GM23338 (cell line): ENCODE results near the gene KRT78.

Source experiments
- CREB1 ChIP-seq: fragments of 250-450 bp; sonication (Bioruptor Pico); IDR thresholded peaks from 2 replicates; pipeline ENCODE4 v1.5.0; 2020; ENCODE audit warnings: low read depth, mild to moderate bottlenecking, moderate library complexity
- EZH2 ChIP-seq: fragments of 200-600 bp; sonication (generic); IDR thresholded peaks from one replicate; pipeline ENCODE4 v1.8.0; 2017; ENCODE audit warnings: antibody characterized with exemption, mild to moderate bottlenecking, low read depth; ENCODE audit not compliant: unreplicated experiment
- EZH2phosphoT487 ChIP-seq: fragments of 200-600 bp; sonication (generic); IDR thresholded peaks from one replicate; pipeline ENCODE4 v1.8.1; 2018; ENCODE audit warnings: antibody characterized with exemption; ENCODE audit not compliant: unreplicated experiment
- POLR2AphosphoS5 ChIP-seq: IDR thresholded peaks from 2 replicates; pipeline ENCODE4 v1.6.1; 2016; ENCODE audit warnings: antibody characterized with exemption, low read depth
- REST ChIP-seq: IDR thresholded peaks from one replicate; pipeline ENCODE4 v1.6.1; 2018; ENCODE audit warnings: antibody characterized with exemption; ENCODE audit not compliant: unreplicated experiment
- STAT1 ChIP-seq: IDR thresholded peaks from one replicate; pipeline ENCODE4 v1.6.1; 2016; ENCODE audit warnings: antibody characterized with exemption; ENCODE audit not compliant: unreplicated experiment
- ZNF114 ChIP-seq: fragments of 250-450 bp; sonication (Bioruptor Pico); IDR thresholded peaks from 2 replicates; pipeline ENCODE4 v1.5.0; 2020; ENCODE audit warnings: mild to moderate bottlenecking, moderate library complexity
- TF ChIP-seq, protein P1 (sequence below), 2 experiments: fragments of 200-600 bp in 1 of 2; sonication (generic) in 1 of 2; conservative IDR thresholded peaks; 2 replicates each; pipeline versions ENCODE4 v1.5.1 to v1.6.1; 2016 to 2017; ENCODE audit warnings: antibody characterized with exemption in 2 of 2, low read depth in 2 of 2, mild to moderate bottlenecking in 2 of 2, moderate library complexity in 1 of 2
- TF ChIP-seq, protein P2 (sequence below): IDR thresholded peaks from 2 replicates; pipeline ENCODE4 v1.6.1; 2016; ENCODE audit warnings: antibody characterized with exemption
- TF ChIP-seq, protein P3 (sequence below): fragments of 250-450 bp; sonication (Bioruptor Pico); IDR thresholded peaks from 2 replicates; pipeline ENCODE4 v1.5.0; 2020; ENCODE audit warnings: mild to moderate bottlenecking, moderate library complexity

- TF ChIP-seq, protein P1, sequence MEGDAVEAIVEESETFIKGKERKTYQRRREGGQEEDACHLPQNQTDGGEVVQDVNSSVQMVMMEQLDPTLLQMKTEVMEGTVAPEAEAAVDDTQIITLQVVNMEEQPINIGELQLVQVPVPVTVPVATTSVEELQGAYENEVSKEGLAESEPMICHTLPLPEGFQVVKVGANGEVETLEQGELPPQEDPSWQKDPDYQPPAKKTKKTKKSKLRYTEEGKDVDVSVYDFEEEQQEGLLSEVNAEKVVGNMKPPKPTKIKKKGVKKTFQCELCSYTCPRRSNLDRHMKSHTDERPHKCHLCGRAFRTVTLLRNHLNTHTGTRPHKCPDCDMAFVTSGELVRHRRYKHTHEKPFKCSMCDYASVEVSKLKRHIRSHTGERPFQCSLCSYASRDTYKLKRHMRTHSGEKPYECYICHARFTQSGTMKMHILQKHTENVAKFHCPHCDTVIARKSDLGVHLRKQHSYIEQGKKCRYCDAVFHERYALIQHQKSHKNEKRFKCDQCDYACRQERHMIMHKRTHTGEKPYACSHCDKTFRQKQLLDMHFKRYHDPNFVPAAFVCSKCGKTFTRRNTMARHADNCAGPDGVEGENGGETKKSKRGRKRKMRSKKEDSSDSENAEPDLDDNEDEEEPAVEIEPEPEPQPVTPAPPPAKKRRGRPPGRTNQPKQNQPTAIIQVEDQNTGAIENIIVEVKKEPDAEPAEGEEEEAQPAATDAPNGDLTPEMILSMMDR (conservative IDR thresholded peaks at IDR 0.05; ENCODE audit: low read depth in 2 of 2): no peak
- TF ChIP-seq EZH2phosphoT487: no peak
- TF ChIP-seq POLR2AphosphoS5: no peak
- no peak for TF ChIP-seq EZH2
- TF ChIP-seq, protein P2, sequence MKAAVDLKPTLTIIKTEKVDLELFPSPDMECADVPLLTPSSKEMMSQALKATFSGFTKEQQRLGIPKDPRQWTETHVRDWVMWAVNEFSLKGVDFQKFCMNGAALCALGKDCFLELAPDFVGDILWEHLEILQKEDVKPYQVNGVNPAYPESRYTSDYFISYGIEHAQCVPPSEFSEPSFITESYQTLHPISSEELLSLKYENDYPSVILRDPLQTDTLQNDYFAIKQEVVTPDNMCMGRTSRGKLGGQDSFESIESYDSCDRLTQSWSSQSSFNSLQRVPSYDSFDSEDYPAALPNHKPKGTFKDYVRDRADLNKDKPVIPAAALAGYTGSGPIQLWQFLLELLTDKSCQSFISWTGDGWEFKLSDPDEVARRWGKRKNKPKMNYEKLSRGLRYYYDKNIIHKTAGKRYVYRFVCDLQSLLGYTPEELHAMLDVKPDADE: no peak
- no peak for TF ChIP-seq ZNF114
- TF ChIP-seq REST: no peak
- no peak for TF ChIP-seq STAT1
- TF ChIP-seq CREB1: no peak
- TF ChIP-seq, protein P3, sequence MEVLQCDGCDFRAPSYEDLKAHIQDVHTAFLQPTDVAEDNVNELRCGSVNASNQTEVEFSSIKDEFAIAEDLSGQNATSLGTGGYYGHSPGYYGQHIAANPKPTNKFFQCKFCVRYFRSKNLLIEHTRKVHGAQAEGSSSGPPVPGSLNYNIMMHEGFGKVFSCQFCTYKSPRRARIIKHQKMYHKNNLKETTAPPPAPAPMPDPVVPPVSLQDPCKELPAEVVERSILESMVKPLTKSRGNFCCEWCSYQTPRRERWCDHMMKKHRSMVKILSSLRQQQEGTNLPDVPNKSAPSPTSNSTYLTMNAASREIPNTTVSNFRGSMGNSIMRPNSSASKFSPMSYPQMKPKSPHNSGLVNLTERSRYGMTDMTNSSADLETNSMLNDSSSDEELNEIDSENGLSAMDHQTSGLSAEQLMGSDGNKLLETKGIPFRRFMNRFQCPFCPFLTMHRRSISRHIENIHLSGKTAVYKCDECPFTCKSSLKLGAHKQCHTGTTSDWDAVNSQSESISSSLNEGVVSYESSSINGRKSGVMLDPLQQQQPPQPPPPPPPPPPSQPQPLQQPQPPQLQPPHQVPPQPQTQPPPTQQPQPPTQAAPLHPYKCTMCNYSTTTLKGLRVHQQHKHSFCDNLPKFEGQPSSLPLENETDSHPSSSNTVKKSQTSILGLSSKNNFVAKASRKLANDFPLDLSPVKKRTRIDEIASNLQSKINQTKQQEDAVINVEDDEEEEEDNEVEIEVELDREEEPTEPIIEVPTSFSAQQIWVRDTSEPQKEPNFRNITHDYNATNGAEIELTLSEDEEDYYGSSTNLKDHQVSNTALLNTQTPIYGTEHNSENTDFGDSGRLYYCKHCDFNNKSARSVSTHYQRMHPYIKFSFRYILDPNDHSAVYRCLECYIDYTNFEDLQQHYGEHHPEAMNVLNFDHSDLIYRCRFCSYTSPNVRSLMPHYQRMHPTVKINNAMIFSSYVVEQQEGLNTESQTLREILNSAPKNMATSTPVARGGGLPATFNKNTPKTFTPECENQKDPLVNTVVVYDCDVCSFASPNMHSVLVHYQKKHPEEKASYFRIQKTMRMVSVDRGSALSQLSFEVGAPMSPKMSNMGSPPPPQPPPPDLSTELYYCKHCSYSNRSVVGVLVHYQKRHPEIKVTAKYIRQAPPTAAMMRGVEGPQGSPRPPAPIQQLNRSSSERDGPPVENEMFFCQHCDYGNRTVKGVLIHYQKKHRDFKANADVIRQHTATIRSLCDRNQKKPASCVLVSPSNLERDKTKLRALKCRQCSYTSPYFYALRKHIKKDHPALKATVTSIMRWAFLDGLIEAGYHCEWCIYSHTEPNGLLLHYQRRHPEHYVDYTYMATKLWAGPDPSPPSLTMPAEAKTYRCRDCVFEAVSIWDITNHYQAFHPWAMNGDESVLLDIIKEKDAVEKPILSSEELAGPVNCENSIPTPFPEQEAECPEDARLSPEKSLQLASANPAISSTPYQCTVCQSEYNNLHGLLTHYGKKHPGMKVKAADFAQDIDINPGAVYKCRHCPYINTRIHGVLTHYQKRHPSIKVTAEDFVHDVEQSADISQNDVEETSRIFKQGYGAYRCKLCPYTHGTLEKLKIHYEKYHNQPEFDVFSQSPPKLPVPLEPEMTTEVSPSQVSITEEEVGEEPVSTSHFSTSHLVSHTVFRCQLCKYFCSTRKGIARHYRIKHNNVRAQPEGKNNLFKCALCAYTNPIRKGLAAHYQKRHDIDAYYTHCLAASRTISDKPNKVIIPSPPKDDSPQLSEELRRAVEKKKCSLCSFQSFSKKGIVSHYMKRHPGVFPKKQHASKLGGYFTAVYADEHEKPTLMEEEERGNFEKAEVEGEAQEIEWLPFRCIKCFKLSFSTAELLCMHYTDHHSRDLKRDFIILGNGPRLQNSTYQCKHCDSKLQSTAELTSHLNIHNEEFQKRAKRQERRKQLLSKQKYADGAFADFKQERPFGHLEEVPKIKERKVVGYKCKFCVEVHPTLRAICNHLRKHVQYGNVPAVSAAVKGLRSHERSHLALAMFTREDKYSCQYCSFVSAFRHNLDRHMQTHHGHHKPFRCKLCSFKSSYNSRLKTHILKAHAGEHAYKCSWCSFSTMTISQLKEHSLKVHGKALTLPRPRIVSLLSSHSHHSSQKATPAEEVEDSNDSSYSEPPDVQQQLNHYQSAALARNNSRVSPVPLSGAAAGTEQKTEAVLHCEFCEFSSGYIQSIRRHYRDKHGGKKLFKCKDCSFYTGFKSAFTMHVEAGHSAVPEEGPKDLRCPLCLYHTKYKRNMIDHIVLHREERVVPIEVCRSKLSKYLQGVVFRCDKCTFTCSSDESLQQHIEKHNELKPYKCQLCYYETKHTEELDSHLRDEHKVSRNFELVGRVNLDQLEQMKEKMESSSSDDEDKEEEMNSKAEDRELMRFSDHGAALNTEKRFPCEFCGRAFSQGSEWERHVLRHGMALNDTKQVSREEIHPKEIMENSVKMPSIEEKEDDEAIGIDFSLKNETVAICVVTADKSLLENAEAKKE: no peak
These were observed 13.3 kb downstream of the KRT78 start for GRCh38 chr12:52835271-52836041.
